Measurements from ENCODE around the gene TVP23A. TPM values are rescaled to one million over a fixed set of nuclear protein-coding genes. Genes with fewer than 3 reads are reported as not detected.

TVP23A gene
- under 1 TPM; 0.22 to 0.69 TPM for total RNA-seq

GRCh38 chr16:10817963-10818941 is at the start of gene TVP23A:
TVP23A (minus strand) TSS chr16:10818794; CDS start chr16:10818493, 301 bp downstream.
- Mint-ChIP-seq H3K27me3 (peaks cover 7% of the 10 kb centered on the region), H3K27ac (no peak within 1 kb of the TSS), H3K9me3 (no peaks in the 10 kb centered on the region), H3K36me3 (ENCODE audit: low read depth) (no peaks in the 10 kb centered on the region), H3K4me1 (no peaks in the 10 kb centered on the region), H3K4me3 (no peak within 1 kb of the TSS)
- ATAC-seq (replicated peaks), result no peak

GRCh38 chr16:10868104-10868595 is 49.6 kb upstream of the TVP23A start:
- Mint-ChIP-seq H3K36me3 (ENCODE audit: low read depth) (no peaks in the 10 kb centered on the region), H3K27me3 (peaks cover 30% of the 10 kb centered on the region), H3K4me1 (peaks cover 44% of the 10 kb centered on the region)

GRCh38 chr16:10867199-10867598 is 48.6 kb upstream of the TVP23A start:
- Mint-ChIP-seq H3K27me3 (peaks cover 27% of the 10 kb centered on the region), H3K4me3 (no peak overlapping the region), H3K27ac (no peak overlapping the region), H3K4me1 (peaks cover 39% of the 10 kb centered on the region), H3K36me3 (ENCODE audit: low read depth) (no peaks in the 10 kb centered on the region), H3K9me3 (no peaks in the 10 kb centered on the region)
- ATAC-seq (replicated peaks), result no peak

More at GRCh38 chr16:10868104-10868595, 49.6 kb upstream of the TVP23A start:
- no peak overlapping the region for H3K4me3 Mint-ChIP-seq
- H3K9me3 Mint-ChIP-seq, result no peaks in the 10 kb centered on the region
- ATAC-seq (replicated peaks), result no peak
- H3K27ac Mint-ChIP-seq, result no peak overlapping the region

GRCh38 chr16:10865991-10866966 is 47.7 kb upstream of the TVP23A start:
- no peak overlapping the region for H3K27ac Mint-ChIP-seq
- no peaks in the 10 kb centered on the region for H3K9me3 Mint-ChIP-seq
- peaks cover 30% of the 10 kb centered on the region for H3K4me1 Mint-ChIP-seq
- ATAC-seq (replicated peaks), result no peak
- no peak overlapping the region for H3K4me3 Mint-ChIP-seq
- peaks cover 27% of the 10 kb centered on the region for H3K27me3 Mint-ChIP-seq
- H3K36me3 Mint-ChIP-seq (ENCODE audit: low read depth), result no peaks in the 10 kb centered on the region

- peaks cover 8% of the 10 kb centered on the region for H3K9me3 Mint-ChIP-seq
- peak; percentile 78 for ATAC-seq (replicated peaks)
- H3K27ac Mint-ChIP-seq, result no peak overlapping the region
Observed at GRCh38 chr16:10862438-10862837, 43.8 kb upstream of the TVP23A start.

GRCh38 chr16:10859658-10860057 is 41.1 kb upstream of the TVP23A start:
- no peaks in the 10 kb centered on the region for H3K36me3 Mint-ChIP-seq (ENCODE audit: low read depth)

More at GRCh38 chr16:10862438-10862837, 43.8 kb upstream of the TVP23A start:
- no peaks in the 10 kb centered on the region for H3K36me3 Mint-ChIP-seq (ENCODE audit: low read depth)
- H3K4me3 Mint-ChIP-seq, result no peak overlapping the region
- H3K4me1 Mint-ChIP-seq, result peaks cover 5% of the 10 kb centered on the region
- H3K27me3 Mint-ChIP-seq, result peaks cover 23% of the 10 kb centered on the region

GRCh38 chr16:10859020-10859419 is 40.4 kb upstream of the TVP23A start:
- H3K36me3 Mint-ChIP-seq (ENCODE audit: low read depth), result no peaks in the 10 kb centered on the region
- H3K27me3 Mint-ChIP-seq, result peaks cover 10% of the 10 kb centered on the region
- H3K9me3 Mint-ChIP-seq, result peaks cover 8% of the 10 kb centered on the region
- ATAC-seq (replicated peaks), result no peak
- no peak overlapping the region for H3K27ac Mint-ChIP-seq
- no peaks in the 10 kb centered on the region for H3K4me1 Mint-ChIP-seq
- H3K4me3 Mint-ChIP-seq, result no peak overlapping the region

More at GRCh38 chr16:10859658-10860057, 41.1 kb upstream of the TVP23A start:
- ATAC-seq (replicated peaks), result peak; percentile 39
- H3K27me3 Mint-ChIP-seq, result peaks cover 12% of the 10 kb centered on the region
- H3K27ac Mint-ChIP-seq, result no peak overlapping the region
- H3K4me1 Mint-ChIP-seq, result no peaks in the 10 kb centered on the region
- H3K9me3 Mint-ChIP-seq, result peaks cover 8% of the 10 kb centered on the region
- H3K4me3 Mint-ChIP-seq, result no peak overlapping the region

- Mint-ChIP-seq H3K4me3 (no peak overlapping the region), H3K4me1 (peaks cover under 1% of the 10 kb centered on the region), H3K27ac (no peak overlapping the region), H3K9me3 (peaks cover 8% of the 10 kb centered on the region), H3K36me3 (ENCODE audit: low read depth) (no peaks in the 10 kb centered on the region), H3K27me3 (peaks cover 8% of the 10 kb centered on the region)
- ATAC-seq (replicated peaks), result no peak
Observed at GRCh38 chr16:10858203-10858602, 39.6 kb upstream of the TVP23A start.

GRCh38 chr16:10856042-10856441 is 37.4 kb upstream of the TVP23A start:
- ATAC-seq (replicated peaks), result no peak
- H3K4me1 Mint-ChIP-seq, result peaks cover 6% of the 10 kb centered on the region
- peaks cover 8% of the 10 kb centered on the region for H3K9me3 Mint-ChIP-seq
- no peaks in the 10 kb centered on the region for H3K36me3 Mint-ChIP-seq (ENCODE audit: low read depth)
- H3K27ac Mint-ChIP-seq, result no peak overlapping the region
- H3K4me3 Mint-ChIP-seq, result no peak overlapping the region
- peaks cover 3% of the 10 kb centered on the region for H3K27me3 Mint-ChIP-seq

GRCh38 chr16:10852948-10853347 is 34.4 kb upstream of the TVP23A start:
- Mint-ChIP-seq H3K4me3 (peak overlapping the region; percentile 2), H3K9me3 (no peaks in the 10 kb centered on the region), H3K27ac (no peak overlapping the region), H3K4me1 (peaks cover 6% of the 10 kb centered on the region), H3K27me3 (peaks cover 8% of the 10 kb centered on the region), H3K36me3 (ENCODE audit: low read depth) (no peaks in the 10 kb centered on the region)
- peak; percentile 64 for ATAC-seq (replicated peaks)

GRCh38 chr16:10852286-10852685 is 33.7 kb upstream of the TVP23A start:
- peaks cover 6% of the 10 kb centered on the region for H3K4me1 Mint-ChIP-seq
- no peaks in the 10 kb centered on the region for H3K36me3 Mint-ChIP-seq (ENCODE audit: low read depth)
- no peak overlapping the region for H3K27ac Mint-ChIP-seq
- H3K4me3 Mint-ChIP-seq, result no peak overlapping the region
- peaks cover 11% of the 10 kb centered on the region for H3K27me3 Mint-ChIP-seq
- ATAC-seq (replicated peaks), result no peak
- no peaks in the 10 kb centered on the region for H3K9me3 Mint-ChIP-seq

GRCh38 chr16:10851512-10851911 is 32.9 kb upstream of the TVP23A start:
- Mint-ChIP-seq H3K4me1 (peaks cover 6% of the 10 kb centered on the region), H3K27ac (no peak overlapping the region), H3K9me3 (no peaks in the 10 kb centered on the region), H3K4me3 (no peak overlapping the region), H3K36me3 (ENCODE audit: low read depth) (no peaks in the 10 kb centered on the region), H3K27me3 (peaks cover 17% of the 10 kb centered on the region)
- no peak for ATAC-seq (replicated peaks)

- Mint-ChIP-seq H3K27ac (no peak overlapping the region), H3K4me3 (no peak overlapping the region), H3K9me3 (no peaks in the 10 kb centered on the region), H3K27me3 (peaks cover 18% of the 10 kb centered on the region), H3K36me3 (ENCODE audit: low read depth) (no peaks in the 10 kb centered on the region), H3K4me1 (peaks cover 6% of the 10 kb centered on the region)
- no peak for ATAC-seq (replicated peaks)
Observed at GRCh38 chr16:10850478-10850850, 31.9 kb upstream of the TVP23A start.

Measured in activated T-helper 17 cell treated with anti-CD3 and anti-CD28 coated beads, Interleukin-2, amount 50 U/mL, for 72 hours (primary cell).